GM18505 (cell line): Measurements from ENCODE around the gene OLIG2.

Experiments
- ATAC-seq: cut with Tn5 transposase; IDR thresholded peaks from one replicate; pipeline ENCODE4 v1.9.1; 2021; ENCODE audit not compliant: unreplicated experiment
- POLR2A ChIP-seq: IDR thresholded peaks from 4 replicates; pipeline ENCODE4 v1.6.1; 2011; ENCODE audit warnings: borderline replicate concordance; ENCODE audit not compliant: insufficient read depth, insufficient read length; ENCODE audit errors: extremely low read depth

The OLIG2 gene

DNA sequence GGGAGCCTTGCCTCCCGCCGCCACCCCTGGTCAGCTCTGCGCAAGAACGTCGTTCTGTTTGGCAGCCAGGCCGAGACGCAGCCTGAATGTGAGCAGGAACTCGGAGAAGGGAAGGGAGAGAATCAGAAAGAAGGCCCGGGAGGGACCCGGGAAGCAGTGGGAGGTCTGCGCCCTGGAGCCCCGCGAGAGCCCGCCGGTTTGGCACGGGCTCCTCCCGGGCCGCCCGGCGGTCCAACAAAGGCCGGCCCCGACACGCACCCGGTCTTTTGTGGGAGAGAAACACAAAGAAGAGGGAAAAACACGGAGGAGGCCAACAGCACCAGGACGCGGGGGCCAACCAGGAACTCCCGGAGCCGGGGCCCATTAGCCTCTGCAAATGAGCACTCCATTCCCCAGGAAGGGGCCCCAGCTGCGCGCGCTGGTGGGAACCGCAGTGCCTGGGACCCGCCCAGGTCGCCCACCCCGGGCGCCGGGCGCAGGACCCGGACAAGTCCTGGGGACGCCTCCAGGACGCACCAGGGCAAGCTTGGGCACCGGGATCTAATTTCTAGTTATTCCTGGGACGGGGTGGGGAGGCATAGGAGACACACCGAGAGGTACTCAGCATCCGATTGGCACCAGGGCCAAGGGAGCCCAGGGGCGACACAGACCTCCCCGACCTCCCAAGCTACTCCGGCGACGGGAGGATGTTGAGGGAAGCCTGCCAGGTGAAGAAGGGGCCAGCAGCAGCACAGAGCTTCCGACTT is 2.7 kb upstream of the OLIG2 start:
- ATAC-seq = no peak
- no peak for TF ChIP-seq POLR2A

DNA sequence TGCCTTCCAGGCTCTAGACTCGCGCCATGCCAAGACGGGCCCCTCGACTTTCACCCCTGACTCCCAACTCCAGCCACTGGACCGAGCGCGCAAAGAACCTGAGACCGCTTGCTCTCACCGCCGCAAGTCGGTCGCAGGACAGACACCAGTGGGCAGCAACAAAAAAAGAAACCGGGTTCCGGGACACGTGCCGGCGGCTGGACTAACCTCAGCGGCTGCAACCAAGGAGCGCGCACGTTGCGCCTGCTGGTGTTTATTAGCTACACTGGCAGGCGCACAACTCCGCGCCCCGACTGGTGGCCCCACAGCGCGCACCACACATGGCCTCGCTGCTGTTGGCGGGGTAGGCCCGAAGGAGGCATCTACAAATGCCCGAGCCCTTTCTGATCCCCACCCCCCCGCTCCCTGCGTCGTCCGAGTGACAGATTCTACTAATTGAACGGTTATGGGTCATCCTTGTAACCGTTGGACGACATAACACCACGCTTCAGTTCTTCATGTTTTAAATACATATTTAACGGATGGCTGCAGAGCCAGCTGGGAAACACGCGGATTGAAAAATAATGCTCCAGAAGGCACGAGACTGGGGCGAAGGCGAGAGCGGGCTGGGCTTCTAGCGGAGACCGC is 2.0 kb upstream of the OLIG2 start:
- ATAC-seq = no peak
- no peak for TF ChIP-seq POLR2A

DNA sequence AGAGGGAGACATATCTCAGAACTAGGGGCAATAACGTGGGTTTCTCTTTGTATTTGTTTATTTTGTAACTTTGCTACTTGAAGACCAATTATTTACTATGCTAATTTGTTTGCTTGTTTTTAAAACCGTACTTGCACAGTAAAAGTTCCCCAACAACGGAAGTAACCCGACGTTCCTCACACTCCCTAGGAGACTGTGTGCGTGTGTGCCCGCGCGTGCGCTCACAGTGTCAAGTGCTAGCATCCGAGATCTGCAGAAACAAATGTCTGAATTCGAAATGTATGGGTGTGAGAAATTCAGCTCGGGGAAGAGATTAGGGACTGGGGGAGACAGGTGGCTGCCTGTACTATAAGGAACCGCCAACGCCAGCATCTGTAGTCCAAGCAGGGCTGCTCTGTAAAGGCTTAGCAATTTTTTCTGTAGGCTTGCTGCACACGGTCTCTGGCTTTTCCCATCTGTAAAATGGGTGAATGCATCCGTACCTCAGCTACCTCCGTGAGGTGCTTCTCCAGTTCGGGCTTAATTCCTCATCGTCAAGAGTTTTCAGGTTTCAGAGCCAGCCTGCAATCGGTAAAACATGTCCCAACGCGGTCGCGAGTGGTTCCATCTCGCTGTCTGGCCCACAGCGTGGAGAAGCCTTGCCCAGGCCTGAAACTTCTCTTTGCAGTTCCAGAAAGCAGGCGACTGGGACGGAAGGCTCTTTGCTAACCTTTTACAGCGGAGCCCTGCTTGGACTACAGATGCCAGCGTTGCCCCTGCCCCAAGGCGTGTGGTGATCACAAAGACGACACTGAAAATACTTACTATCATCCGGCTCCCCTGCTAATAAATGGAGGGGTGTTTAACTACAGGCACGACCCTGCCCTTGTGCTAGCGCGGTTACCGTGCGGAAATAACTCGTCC is 1.3 kb upstream of the OLIG2 start:
- TF ChIP-seq POLR2A = no peak
- ATAC-seq = no peak

DNA sequence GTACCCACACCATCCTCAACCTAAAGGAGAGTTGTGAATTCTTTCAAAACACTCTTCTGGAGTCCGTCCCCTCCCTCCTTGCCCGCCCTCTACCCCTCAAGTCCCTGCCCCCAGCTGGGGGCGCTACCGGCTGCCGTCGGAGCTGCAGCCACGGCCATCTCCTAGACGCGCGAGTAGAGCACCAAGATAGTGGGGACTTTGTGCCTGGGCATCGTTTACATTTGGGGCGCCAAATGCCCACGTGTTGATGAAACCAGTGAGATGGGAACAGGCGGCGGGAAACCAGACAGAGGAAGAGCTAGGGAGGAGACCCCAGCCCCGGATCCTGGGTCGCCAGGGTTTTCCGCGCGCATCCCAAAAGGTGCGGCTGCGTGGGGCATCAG is 638 bp upstream of the OLIG2 start:
- no peak for ATAC-seq
- TF ChIP-seq POLR2A = no peak

DNA sequence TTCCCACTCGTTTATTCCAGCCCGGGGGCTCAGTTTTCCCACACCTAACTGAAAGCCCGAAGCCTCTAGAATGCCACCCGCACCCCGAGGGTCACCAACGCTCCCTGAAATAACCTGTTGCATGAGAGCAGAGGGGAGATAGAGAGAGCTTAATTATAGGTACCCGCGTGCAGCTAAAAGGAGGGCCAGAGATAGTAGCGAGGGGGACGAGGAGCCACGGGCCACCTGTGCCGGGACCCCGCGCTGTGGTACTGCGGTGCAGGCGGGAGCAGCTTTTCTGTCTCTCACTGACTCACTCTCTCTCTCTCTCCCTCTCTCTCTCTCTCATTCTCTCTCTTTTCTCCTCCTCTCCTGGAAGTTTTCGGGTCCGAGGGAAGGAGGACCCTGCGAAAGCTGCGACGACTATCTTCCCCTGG is 716 bp downstream of the OLIG2 start:
- no peak for TF ChIP-seq POLR2A

DNA sequence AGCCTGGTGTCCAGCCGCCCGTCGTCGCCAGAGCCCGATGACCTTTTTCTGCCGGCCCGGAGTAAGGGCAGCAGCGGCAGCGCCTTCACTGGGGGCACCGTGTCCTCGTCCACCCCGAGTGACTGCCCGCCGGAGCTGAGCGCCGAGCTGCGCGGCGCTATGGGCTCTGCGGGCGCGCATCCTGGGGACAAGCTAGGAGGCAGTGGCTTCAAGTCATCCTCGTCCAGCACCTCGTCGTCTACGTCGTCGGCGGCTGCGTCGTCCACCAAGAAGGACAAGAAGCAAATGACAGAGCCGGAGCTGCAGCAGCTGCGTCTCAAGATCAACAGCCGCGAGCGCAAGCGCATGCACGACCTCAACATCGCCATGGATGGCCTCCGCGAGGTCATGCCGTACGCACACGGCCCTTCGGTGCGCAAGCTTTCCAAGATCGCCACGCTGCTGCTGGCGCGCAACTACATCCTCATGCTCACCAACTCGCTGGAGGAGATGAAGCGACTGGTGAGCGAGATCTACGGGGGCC is 1.2 kb downstream of the OLIG2 start:
- no peak for TF ChIP-seq POLR2A
- ATAC-seq = no peak

More for the DNA sequence above, 716 bp downstream of the OLIG2 start:
- no peak for ATAC-seq

DNA sequence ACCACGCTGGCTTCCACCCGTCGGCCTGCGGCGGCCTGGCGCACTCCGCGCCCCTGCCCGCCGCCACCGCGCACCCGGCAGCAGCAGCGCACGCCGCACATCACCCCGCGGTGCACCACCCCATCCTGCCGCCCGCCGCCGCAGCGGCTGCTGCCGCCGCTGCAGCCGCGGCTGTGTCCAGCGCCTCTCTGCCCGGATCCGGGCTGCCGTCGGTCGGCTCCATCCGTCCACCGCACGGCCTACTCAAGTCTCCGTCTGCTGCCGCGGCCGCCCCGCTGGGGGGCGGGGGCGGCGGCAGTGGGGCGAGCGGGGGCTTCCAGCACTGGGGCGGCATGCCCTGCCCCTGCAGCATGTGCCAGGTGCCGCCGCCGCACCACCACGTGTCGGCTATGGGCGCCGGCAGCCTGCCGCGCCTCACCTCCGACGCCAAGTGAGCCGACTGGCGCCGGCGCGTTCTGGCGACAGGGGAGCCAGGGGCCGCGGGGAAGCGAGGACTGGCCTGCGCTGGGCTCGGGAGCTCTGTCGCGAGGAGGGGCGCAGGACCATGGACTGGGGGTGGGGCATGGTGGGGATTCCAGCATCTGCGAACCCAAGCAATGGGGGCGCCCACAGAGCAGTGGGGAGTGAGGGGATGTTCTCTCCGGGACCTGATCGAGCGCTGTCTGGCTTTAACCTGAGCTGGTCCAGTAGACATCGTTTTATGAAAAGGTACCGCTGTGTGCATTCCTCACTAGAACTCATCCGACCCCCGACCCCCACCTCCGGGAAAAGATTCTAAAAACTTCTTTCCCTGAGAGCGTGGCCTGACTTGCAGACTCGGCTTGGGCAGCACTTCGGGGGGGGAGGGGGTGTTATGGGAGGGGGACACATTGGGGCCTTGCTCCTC is 1.9 kb downstream of the OLIG2 start:
- no peak for ATAC-seq
- TF ChIP-seq POLR2A = no peak

DNA sequence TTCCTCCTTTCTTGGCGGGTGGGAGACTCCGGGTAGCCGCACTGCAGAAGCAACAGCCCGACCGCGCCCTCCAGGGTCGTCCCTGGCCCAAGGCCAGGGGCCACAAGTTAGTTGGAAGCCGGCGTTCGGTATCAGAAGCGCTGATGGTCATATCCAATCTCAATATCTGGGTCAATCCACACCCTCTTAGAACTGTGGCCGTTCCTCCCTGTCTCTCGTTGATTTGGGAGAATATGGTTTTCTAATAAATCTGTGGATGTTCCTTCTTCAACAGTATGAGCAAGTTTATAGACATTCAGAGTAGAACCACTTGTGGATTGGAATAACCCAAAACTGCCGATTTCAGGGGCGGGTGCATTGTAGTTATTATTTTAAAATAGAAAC is 2.5 kb downstream of the OLIG2 start:
- TF ChIP-seq POLR2A = no peak
- ATAC-seq = no peak

DNA sequence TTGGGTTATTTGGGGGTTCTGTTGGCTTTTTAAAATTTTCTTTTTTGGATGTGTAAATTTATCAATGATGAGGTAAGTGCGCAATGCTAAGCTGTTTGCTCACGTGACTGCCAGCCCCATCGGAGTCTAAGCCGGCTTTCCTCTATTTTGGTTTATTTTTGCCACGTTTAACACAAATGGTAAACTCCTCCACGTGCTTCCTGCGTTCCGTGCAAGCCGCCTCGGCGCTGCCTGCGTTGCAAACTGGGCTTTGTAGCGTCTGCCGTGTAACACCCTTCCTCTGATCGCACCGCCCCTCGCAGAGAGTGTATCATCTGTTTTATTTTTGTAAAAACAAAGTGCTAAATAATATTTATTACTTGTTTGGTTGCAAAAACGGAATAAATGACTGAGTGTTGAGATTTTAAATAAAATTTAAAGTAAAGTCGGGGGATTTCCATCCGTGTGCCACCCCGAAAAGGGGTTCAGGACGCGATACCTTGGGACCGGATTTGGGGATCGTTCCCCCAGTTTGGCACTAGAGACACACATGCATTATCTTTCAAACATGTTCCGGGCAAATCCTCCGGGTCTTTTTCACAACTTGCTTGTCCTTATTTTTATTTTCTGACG is 3.1 kb downstream of the OLIG2 start:
- no peak for TF ChIP-seq POLR2A
- ATAC-seq = no peak

DNA sequence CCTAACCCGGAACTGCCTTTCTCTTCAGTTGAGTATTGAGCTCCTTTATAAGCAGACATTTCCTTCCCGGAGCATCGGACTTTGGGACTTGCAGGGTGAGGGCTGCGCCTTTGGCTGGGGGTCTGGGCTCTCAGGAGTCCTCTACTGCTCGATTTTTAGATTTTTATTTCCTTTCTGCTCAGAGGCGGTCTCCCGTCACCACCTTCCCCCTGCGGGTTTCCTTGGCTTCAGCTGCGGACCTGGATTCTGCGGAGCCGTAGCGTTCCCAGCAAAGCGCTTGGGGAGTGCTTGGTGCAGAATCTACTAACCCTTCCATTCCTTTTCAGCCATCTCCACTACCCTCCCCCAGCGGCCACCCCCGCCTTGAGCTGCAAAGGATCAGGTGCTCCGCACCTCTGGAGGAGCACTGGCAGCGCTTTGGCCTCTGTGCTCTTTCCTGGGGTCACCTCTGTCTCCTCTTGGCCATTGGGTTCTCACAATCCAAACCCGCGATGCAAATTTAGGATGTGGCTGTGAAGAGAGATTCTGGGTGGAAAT is 3.7 kb downstream of the OLIG2 start:
- ATAC-seq = no peak
- TF ChIP-seq POLR2A = no peak

DNA sequence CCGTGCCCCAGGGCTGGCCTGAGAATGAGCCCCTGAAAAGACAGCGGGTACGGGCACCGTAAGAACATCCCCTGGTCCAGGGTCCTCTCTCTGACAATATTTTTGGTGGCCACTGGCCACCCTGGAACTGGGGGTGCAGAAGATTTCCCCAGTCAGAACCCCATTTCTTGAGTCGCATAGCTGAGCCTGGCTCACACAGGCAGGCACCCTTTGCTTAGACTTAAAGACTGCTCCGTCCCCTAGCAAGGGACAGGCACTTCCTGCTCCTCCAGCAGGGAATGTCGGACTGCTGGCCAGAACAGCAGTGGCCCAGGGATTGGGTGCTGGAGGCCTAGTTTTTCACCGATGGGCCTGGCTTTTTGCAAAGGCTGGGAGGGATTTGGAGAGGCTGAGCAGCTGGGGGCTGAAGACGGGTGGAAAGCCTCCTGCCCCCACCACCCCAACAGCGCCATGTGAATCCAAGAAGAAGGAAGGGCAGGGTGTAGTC is 4.3 kb downstream of the OLIG2 start:
- no peak for TF ChIP-seq POLR2A
- ATAC-seq = no peak

DNA sequence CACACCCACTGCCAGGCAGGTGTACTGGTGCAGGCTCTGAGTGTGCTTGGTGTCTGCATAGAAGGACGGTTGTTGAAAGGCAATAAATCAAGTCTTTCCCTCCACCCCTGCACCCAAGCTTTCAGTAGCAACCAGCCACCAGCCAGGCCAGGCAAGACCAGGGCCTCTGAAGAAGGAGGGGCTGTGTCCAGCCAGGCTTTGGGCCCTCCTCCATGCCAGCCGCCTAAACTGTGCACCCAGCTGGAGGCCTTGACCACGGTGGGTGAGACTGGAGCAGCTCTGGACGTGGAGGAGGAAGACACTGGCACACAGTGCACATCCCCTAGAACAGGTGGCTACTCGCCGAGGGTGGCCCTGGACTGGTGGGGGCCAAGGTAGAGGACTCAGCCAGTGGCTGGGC is 4.9 kb downstream of the OLIG2 start:
- no peak for TF ChIP-seq POLR2A
- no peak for ATAC-seq
